Spleen (tissue), 7 donors: ENCODE data around the gene TBX4.

Experiments used
- POLR2AphosphoS5 ChIP-seq, 3 donors: sonication (generic); formaldehyde crosslinking; IDR thresholded peaks; one replicate each; pipeline ENCODE4 v1.5.1; 2017; ENCODE audit warnings: antibody characterized with exemption in 3 of 3
- TF ChIP-seq, protein P1 (sequence below), 11 experiments: fragments of 200-600 bp in 7 of 11; fragments of 450-650 bp in 4 of 11; sonication (generic) in 4 of 11; IDR thresholded peaks in 8 of 11; conservative IDR thresholded peaks in 3 of 11; 1 replicate in 7 of 11; 2 replicates in 4 of 11; pipeline versions ENCODE4 v1.4.0 to v1.8.0; 2016 to 2021; ENCODE audit warnings: antibody characterized with exemption in 11 of 11, inconsistent platforms in 4 of 11, mild to moderate bottlenecking in 1 of 11
- donor health status: DM: no; HTN: no; CAD: no; lungs with moderate emphysema.
- donor health status: DM: no; HTN: no; CAD: no.
- donor health status: DM: no; HTN: no; CAD: no.

DNA sequence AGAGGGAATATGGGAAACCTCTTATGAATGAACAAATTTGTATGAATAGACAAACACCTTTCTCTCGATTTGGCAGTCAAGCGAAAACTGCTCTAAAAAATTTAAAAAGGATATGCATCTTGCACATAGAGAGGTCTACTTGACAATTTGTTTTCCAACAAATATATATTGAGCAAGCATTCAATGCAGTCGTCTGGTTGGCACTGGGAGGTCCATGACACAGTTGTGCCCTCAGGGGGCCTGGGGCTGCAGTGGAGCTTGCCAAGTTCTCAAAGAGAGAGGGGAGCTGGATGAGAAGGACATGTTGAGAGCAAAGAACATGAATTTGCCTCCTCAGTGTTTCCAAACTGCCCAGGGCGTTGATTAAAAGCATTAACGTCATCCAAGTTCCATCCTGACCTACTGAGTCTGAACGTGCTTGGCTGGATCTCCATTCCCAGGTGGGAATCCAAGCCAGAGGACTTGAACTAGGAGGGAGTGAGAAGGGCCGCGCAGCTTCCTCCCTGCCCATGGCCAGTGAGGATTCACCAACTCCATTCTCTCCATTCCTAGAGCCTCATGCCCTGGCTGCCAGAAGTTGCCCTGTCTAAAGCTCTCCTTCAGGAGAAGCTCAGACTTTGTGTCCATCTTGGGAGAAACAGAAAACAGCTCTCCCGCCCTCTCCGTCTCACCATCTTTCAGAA lies 28.1 kb upstream of the TBX4 start:
- TF ChIP-seq POLR2AphosphoS5 (IDR thresholded peaks at IDR 0.05): no peak
- TF ChIP-seq, protein P1, sequence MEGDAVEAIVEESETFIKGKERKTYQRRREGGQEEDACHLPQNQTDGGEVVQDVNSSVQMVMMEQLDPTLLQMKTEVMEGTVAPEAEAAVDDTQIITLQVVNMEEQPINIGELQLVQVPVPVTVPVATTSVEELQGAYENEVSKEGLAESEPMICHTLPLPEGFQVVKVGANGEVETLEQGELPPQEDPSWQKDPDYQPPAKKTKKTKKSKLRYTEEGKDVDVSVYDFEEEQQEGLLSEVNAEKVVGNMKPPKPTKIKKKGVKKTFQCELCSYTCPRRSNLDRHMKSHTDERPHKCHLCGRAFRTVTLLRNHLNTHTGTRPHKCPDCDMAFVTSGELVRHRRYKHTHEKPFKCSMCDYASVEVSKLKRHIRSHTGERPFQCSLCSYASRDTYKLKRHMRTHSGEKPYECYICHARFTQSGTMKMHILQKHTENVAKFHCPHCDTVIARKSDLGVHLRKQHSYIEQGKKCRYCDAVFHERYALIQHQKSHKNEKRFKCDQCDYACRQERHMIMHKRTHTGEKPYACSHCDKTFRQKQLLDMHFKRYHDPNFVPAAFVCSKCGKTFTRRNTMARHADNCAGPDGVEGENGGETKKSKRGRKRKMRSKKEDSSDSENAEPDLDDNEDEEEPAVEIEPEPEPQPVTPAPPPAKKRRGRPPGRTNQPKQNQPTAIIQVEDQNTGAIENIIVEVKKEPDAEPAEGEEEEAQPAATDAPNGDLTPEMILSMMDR (IDR thresholded peaks at IDR 0.05 in 8 of 11, conservative IDR thresholded peaks at IDR 0.05 in 3 of 11): no peak
